GM13976 (cell line): Measurements from ENCODE around the gene HSPA12B.

Source experiments
- DNase-seq: peaks from one replicate; pipeline ENCODE4 v3.0.0; 2012; ENCODE audit warnings: low spot score
- in situ Hi-C: fragments of 300-500 bp; cut with MboI; formaldehyde crosslinking; loops from one replicate; pipeline ENCODE4 v1.12.0; 2022; ENCODE audit warnings: low sequenced_read_pairs, mixed read lengths, inconsistent platforms; ENCODE audit not compliant: unreplicated experiment
- TF ChIP-seq, protein P1 (sequence below): IDR thresholded peaks from 2 replicates; pipeline ENCODE4 v1.5.1; 2012; ENCODE audit warnings: borderline replicate concordance, mild to moderate bottlenecking; ENCODE audit not compliant: insufficient read depth; ENCODE audit errors: extremely low read depth, missing control alignments, control extremely low read depth

Gene HSPA12B

GRCh38 chr20:3739926-3740451 is 7.5 kb downstream of the HSPA12B start:
- in situ Hi-C loops: no loop called here
- DNase-seq: no peak
- TF ChIP-seq, protein P1, sequence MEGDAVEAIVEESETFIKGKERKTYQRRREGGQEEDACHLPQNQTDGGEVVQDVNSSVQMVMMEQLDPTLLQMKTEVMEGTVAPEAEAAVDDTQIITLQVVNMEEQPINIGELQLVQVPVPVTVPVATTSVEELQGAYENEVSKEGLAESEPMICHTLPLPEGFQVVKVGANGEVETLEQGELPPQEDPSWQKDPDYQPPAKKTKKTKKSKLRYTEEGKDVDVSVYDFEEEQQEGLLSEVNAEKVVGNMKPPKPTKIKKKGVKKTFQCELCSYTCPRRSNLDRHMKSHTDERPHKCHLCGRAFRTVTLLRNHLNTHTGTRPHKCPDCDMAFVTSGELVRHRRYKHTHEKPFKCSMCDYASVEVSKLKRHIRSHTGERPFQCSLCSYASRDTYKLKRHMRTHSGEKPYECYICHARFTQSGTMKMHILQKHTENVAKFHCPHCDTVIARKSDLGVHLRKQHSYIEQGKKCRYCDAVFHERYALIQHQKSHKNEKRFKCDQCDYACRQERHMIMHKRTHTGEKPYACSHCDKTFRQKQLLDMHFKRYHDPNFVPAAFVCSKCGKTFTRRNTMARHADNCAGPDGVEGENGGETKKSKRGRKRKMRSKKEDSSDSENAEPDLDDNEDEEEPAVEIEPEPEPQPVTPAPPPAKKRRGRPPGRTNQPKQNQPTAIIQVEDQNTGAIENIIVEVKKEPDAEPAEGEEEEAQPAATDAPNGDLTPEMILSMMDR: no peak

DNA sequence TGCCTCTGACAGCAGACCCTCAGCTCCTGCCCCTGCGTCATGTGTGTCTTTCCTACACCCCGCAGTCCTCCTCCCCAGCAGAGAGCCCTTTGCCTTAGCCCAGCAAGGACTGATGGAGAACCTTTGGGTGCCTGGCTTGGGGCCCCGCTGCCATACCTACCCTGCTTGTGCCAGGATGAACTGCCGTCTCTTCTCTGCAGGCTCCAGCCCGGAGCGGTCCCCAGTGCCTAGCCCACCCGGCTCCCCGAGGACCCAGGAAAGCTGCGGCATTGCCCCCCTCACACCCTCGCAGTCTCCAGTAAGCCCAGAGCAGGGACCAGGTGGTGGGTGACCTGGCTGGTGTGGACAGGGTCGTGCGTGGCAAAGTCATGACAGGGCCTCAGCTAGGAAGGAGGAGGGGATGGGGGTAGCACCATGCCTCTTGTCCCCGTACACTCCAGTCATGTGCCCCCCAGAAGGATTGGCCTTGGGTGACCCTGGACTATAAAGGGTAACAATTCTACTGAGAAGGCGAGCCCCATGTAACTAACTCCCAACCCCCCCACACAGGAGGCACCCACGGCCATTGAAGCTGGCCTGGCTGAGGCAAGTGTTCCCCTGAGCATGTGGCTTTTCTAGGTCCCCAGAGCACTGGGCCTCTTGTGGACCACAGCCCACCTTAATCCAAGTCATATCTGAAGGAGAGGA is 8.3 kb downstream of the HSPA12B start:
- TF ChIP-seq, protein P1: no peak
- in situ Hi-C loops: no loop called here
- DNase-seq: no peak

DNA sequence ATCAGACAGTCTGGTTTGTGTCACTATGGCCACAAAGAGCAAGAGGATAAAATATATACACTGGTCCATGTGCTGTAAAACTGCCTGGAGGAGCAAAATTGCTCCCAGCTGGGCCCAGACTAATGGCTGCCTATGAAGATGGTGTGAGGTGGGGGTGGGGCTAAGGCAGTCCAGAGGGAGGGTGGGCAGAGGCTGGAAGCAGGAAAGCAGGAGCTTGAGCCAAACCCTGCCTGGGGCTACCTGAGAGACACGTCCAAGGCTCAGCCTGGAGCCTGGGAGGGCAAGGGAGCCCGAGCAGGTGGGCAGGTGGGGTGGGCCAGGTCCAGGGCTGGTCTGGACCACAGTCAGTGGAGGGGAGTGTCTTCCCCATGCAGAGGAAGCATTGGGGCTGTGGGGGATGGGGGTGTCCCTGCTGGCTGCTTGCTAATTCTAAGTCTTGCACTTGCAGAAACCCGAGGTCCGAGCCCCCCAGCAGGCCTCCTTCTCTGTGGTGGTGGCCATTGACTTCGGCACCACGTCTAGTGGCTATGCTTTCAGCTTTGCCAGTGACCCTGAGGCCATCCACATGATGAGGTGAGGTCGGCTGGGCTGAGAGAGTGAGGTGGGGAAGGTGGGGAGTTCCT is 9.5 kb downstream of the HSPA12B start:
- TF ChIP-seq, protein P1: no peak
- in situ Hi-C loops: no loop called here
- no peak for DNase-seq

DNA sequence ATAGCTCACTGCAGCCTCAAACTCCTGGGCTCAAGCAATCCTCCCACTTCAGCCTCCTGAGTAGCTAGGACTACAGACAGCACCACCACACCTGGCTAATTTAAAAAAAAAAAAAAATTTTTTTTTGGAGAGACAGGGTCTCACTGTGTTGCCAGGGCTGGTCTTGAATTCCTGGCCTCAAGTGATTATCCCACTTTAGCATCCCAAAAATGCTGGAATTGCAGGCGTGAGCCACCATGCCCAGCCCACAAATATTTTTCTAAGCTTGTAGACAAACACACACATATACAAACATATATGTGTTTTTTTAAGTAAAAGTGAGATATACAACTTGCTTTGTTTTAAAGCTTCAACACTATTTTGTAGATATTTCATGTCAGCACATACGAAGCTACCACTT is 10.8 kb downstream of the HSPA12B start:
- in situ Hi-C loops: no loop called here
- TF ChIP-seq, protein P1: no peak
- DNase-seq: no peak

DNA sequence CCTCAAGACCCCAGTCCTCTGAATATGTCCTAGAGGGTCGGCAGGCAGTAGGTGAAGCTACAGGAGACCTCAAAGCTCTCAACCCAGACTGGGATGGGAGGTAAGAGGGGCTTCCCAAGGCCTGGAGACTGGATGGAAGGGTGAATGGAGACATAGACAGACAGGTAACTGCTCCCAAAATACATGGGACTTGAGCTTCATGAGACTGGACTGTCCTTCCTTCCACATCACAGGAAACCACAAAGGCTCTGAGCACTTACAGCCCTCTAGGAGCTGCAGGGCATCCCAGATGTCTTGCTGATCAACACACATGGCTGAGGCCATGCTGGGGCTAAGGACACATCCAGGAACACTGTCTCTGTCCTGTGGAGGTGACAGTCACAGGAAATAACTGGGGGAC is 11.6 kb downstream of the HSPA12B start:
- TF ChIP-seq, protein P1: no peak
- DNase-seq: no peak
- in situ Hi-C loops: no loop called here

GRCh38 chr20:3744806-3745685 is 12.6 kb downstream of the HSPA12B start:
- peak; percentile 69 for DNase-seq
- in situ Hi-C loops: no loop called here
- TF ChIP-seq, protein P1: no peak
